LNCaP clone FGC (cell line): ENCODE results near the gene MALRD1.

Source experiments
- DNase-seq: peaks from one replicate; pipeline ENCODE4 v3.0.0-alpha.2; 2011; ENCODE audit warnings: low read depth
- H3K4me3 ChIP-seq: 2 replicates; pipeline ENCODE4 v1.5.1; 2011; ENCODE audit warnings: mild to moderate bottlenecking, low read depth, low read length, control low read depth
- TF ChIP-seq, protein P1 (sequence below): IDR thresholded peaks from 2 replicates; pipeline ENCODE4 v1.5.1; 2012; ENCODE audit warnings: mild to moderate bottlenecking; ENCODE audit not compliant: control insufficient read depth, insufficient read depth; ENCODE audit errors: extremely low read depth

MALRD1 gene

DNA sequence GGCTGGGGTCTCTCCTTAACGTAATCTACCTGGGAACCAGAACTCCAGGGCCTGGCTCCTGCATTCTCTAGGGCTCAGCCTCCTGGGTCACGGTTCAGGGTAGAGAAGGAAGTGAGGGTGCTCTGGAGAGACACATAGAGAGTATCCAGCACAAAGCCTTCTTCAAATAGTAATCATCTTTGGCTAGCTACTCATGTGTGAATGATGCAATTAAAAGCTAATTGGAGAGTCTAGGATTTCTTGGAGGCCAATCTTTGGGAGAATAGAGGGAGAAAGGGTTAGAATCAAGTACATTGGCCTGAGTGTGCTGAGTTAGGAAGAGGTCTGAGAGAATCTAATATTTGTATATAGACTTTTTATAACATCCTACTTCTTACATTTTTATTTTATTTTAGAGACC is 24.0 kb upstream of the MALRD1 start:
- H3K4me3 ChIP-seq: no peak overlapping the region
- DNase-seq: no peak
- TF ChIP-seq, protein P1, sequence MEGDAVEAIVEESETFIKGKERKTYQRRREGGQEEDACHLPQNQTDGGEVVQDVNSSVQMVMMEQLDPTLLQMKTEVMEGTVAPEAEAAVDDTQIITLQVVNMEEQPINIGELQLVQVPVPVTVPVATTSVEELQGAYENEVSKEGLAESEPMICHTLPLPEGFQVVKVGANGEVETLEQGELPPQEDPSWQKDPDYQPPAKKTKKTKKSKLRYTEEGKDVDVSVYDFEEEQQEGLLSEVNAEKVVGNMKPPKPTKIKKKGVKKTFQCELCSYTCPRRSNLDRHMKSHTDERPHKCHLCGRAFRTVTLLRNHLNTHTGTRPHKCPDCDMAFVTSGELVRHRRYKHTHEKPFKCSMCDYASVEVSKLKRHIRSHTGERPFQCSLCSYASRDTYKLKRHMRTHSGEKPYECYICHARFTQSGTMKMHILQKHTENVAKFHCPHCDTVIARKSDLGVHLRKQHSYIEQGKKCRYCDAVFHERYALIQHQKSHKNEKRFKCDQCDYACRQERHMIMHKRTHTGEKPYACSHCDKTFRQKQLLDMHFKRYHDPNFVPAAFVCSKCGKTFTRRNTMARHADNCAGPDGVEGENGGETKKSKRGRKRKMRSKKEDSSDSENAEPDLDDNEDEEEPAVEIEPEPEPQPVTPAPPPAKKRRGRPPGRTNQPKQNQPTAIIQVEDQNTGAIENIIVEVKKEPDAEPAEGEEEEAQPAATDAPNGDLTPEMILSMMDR: no peak

DNA sequence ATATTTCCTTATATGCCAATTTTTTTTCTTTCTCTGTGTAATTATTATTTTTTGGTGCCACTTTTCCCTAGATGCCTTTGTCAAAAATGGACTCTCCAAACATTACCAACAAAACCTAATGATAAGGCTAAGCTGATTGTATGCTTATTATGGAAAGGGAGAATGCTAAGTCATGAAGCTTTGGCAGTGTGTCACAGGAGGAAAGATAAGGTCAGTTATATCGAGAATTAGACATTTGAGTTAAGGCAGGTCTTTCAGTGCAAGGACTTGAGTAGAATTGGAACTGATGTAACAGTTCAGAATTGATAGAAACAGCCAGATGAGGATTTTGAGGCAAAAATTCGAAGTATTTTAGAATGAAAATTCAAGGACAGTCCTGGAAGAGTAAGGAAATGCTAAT is 16.8 kb upstream of the MALRD1 start:
- TF ChIP-seq, protein P1: no peak
- no peak for DNase-seq
- no peak overlapping the region for H3K4me3 ChIP-seq

DNA sequence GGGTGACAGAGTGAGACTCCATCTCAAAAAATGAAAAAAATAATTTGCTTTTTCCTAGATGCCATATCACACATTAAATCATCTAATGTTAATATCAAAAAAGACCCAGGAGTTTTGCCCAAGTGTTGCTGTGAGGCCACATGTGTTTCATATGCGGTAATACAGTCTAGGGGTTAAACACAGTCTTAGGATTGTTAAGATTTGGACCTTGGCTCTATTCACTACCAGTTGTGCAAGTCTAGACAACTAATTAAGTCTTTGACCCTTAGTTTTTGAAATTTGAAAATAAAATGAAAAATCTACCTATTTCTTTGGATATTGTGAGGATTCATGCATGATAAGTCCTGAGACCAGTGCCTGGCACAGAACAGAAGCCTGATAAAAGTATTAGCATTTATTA is 14.9 kb upstream of the MALRD1 start:
- DNase-seq: no peak
- H3K4me3 ChIP-seq: no peak overlapping the region
- TF ChIP-seq, protein P1: no peak

DNA sequence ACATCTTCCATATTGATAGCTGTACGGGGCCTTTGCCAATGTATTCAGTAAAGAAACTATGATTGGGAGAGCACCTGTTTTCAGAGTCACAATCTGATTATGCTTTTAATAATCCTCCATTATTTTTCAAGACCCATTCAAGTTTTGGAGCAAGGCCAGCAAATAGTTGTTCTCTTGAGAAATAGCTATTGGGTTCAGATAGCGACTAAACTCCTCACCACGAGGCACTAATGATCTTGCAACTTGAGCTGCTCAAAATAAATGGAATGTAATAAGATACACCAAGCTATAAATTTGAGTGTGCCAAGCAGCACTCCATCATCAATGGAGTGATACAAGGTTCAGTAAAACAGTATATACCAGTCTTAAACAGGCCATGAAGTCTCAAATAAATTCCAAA is 7.4 kb upstream of the MALRD1 start:
- no peak overlapping the region for H3K4me3 ChIP-seq
- TF ChIP-seq, protein P1: no peak
- no peak for DNase-seq

DNA sequence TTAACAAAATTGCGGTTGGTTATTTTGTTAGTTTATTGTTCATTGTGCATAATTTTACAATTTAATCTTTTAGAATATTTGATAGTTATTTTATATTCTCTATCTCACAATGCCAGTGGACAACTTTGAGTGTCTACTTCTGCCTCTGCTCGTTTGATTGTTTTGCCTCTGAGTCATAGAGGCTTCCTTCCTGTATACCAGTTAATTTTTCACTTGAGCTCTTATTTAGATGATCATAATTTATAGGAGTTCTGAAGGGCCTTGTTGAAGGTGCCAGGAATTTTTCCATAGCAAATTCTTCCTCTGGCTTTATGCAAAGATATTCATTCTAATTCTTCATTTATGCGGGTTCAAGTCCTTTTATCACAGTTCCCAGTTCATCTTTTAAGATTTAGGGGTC is 5.2 kb upstream of the MALRD1 start:
- H3K4me3 ChIP-seq: no peak overlapping the region
- DNase-seq: no peak

DNA sequence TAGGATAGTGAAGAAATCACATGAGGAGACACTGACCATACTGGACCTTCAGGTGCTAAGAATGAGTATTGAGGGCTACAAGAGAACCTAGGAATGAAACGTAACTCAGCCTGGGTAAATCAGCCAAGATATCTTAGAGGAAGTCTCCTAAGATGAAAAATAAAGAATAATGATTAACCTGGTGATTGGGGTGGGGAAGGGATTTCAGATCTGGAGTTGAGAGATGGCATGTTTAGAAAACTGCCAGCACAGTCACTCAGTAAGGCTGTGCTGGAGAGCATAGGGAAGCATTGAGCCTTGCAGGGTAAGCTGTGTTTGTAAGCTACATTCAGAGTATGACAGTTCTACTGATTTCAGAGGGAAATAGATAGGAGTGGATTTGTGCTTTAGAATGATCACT is 1.9 kb upstream of the MALRD1 start:
- TF ChIP-seq, protein P1: no peak
- DNase-seq: no peak
- H3K4me3 ChIP-seq: no peak overlapping the region

More for the DNA sequence above, 5.2 kb upstream of the MALRD1 start:
- TF ChIP-seq, protein P1: no peak

DNA sequence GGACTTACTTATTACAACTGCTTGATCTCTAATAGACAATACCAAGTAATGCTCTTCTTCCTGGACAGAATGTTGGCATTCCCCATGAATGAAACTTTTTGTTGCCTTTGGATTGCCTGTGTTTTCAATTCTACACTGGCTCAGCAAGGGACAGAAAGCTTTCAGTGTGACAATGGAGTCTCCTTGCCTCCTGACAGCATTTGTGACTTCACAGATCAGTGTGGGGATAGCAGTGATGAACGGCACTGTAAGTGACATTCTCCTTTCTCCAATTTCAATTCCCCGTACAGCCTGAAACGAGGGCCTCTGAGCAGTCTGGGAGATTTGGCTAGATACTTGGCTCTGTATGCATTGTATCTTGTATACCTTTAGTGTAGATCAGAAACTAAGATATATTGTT is 290 bp downstream of the MALRD1 start:
- TF ChIP-seq, protein P1: no peak
- no peak overlapping the region for H3K4me3 ChIP-seq
- DNase-seq: no peak
